ENCODE results near the gene CYP11A1.

CYP11A1 gene

DNA sequence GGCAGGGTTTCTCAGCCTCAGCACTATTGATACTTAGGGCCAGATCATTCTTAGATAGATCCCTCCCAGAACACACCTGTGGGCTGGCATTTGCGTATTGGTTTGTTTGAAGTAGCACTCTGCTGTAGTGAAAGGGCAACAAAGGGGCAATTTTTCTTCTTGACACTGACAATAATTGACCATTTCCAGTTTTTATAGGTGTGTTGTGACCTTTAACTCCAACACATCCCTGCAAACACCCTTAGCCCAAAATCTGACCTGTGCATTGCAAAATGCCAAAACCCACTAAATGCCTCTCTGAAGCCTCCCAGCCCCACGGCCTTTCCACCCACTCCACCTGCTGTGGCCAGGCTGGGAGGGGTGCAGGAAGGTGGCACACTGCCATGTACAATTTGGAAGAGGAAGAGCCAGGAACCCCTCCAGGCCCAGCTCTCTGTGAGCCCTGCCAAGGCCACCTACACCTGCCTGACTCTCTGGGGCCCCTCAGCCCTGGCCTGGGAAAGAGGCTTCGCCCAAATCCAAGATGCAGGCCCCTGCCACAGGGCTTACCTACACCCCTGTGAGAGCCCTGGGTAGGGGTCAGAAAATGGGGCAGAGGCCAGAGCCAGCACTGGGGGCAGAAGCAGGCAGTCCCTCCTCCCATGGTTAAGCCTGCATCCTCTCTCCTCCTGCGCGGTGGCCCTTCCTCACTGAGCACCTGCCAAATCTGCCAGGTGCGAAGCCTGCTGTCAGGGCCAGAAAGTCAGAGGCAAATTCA is 9.6 kb upstream of the CYP11A1 start:
- no peaks in the 10 kb centered on the region for H3K27me3 ChIP-seq (ENCODE audit: insufficient read depth, low read length, poor library complexity, severe bottlenecking)
- H2AFZ ChIP-seq (ENCODE audit: low read length), result no peak overlapping the region
- no peaks in the 10 kb centered on the region for H3K9me3 ChIP-seq (ENCODE audit: insufficient read depth, low read depth, low read length)
- TF ChIP-seq EZH2phosphoT487 (IDR thresholded peaks at IDR 0.05; ENCODE audit: borderline replicate concordance), result no peak
- TF ChIP-seq, protein P1, sequence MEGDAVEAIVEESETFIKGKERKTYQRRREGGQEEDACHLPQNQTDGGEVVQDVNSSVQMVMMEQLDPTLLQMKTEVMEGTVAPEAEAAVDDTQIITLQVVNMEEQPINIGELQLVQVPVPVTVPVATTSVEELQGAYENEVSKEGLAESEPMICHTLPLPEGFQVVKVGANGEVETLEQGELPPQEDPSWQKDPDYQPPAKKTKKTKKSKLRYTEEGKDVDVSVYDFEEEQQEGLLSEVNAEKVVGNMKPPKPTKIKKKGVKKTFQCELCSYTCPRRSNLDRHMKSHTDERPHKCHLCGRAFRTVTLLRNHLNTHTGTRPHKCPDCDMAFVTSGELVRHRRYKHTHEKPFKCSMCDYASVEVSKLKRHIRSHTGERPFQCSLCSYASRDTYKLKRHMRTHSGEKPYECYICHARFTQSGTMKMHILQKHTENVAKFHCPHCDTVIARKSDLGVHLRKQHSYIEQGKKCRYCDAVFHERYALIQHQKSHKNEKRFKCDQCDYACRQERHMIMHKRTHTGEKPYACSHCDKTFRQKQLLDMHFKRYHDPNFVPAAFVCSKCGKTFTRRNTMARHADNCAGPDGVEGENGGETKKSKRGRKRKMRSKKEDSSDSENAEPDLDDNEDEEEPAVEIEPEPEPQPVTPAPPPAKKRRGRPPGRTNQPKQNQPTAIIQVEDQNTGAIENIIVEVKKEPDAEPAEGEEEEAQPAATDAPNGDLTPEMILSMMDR (conservative IDR thresholded peaks at IDR 0.05; ENCODE audit: low read length), result no peak
- H3K79me2 ChIP-seq (ENCODE audit: insufficient read depth, low read length), result no peaks in the 10 kb centered on the region
- no peaks in the 10 kb centered on the region for H3K36me3 ChIP-seq (ENCODE audit: insufficient read depth, low read length)
- H3F3A ChIP-seq (ENCODE audit: low read depth), result no peaks in the 10 kb centered on the region
- no peaks in the 10 kb centered on the region for H3K9me2 ChIP-seq (replicated peaks; ENCODE audit: low read depth, low read length)
- no peak overlapping the region for H3K4me2 ChIP-seq (ENCODE audit: low read depth, low read length, poor library complexity, severe bottlenecking)
- no peak overlapping the region for H3K4me3 ChIP-seq (ENCODE audit: low read length, poor library complexity, severe bottlenecking)
- peaks cover 18% of the 10 kb centered on the region for H3K4me1 ChIP-seq (ENCODE audit: insufficient read depth, low read length, poor library complexity, severe bottlenecking)
- H4K20me1 ChIP-seq (ENCODE audit: insufficient read depth, low read length, poor library complexity, severe bottlenecking), result no peaks in the 10 kb centered on the region
- no peak overlapping the region for H3K9ac ChIP-seq (ENCODE audit: low read depth, low read length, poor library complexity, severe bottlenecking)

DNA sequence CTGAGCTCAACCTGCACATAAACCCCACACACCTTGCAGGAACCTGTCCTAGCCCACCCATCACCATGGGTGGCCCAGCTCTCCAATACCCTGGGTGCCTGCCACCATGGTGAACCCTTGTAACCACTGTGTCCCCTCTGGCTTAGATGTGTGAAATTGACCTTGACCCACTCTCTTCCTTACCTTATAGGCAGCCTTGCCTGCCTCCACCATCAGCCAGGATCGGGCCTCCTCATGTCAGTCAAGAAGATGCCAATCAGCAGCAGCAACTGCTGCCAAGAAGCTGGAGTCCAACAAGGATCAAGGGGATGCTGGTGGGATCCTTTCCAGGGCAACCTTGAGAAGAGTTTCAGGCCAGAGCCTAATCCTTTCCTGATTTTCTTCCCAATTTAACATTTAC is 8.8 kb upstream of the CYP11A1 start:
- TF ChIP-seq, protein P1 (conservative IDR thresholded peaks at IDR 0.05; ENCODE audit: low read length), result no peak
- TF ChIP-seq EZH2phosphoT487 (IDR thresholded peaks at IDR 0.05; ENCODE audit: borderline replicate concordance), result no peak
- H3F3A ChIP-seq (ENCODE audit: low read depth), result no peaks in the 10 kb centered on the region
- H3K27me3 ChIP-seq (ENCODE audit: insufficient read depth, low read length, poor library complexity, severe bottlenecking), result no peaks in the 10 kb centered on the region
- no peak overlapping the region for H3K4me3 ChIP-seq (ENCODE audit: low read length, poor library complexity, severe bottlenecking)
- H3K4me2 ChIP-seq (ENCODE audit: low read depth, low read length, poor library complexity, severe bottlenecking), result no peak overlapping the region
- no peak overlapping the region for H2AFZ ChIP-seq (ENCODE audit: low read length)
- peaks cover 17% of the 10 kb centered on the region for H3K4me1 ChIP-seq (ENCODE audit: insufficient read depth, low read length, poor library complexity, severe bottlenecking)
- H3K9me3 ChIP-seq (ENCODE audit: insufficient read depth, low read depth, low read length), result no peaks in the 10 kb centered on the region
- no peaks in the 10 kb centered on the region for H3K9me2 ChIP-seq (replicated peaks; ENCODE audit: low read depth, low read length)
- no peaks in the 10 kb centered on the region for H4K20me1 ChIP-seq (ENCODE audit: insufficient read depth, low read length, poor library complexity, severe bottlenecking)
- no peaks in the 10 kb centered on the region for H3K79me2 ChIP-seq (ENCODE audit: insufficient read depth, low read length)
- H3K9ac ChIP-seq (ENCODE audit: low read depth, low read length, poor library complexity, severe bottlenecking), result no peak overlapping the region
- H3K36me3 ChIP-seq (ENCODE audit: insufficient read depth, low read length), result no peaks in the 10 kb centered on the region

DNA sequence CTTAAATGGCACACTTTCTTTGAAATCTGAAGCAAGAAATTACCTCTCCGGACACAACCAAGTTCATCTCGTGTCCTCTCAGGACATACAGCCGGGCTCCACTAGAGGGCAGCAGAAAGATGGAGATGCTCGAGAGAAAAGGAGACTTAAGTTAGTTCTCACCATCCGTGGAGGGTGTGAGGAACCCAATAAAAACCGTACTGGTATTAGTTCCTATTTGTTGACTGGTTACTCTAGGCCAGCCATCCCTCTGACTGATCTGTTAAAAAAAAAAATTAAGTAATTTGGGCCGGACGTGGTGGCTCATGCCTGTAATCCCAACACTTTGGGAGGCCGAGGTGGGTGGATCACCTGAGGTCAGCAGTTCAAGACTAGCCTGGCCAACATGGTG is 7.9 kb upstream of the CYP11A1 start:
- Histone ChIP-seq H3K9ac (ENCODE audit: low read depth, low read length, poor library complexity, severe bottlenecking) (no peak overlapping the region), H4K20me1 (ENCODE audit: insufficient read depth, low read length, poor library complexity, severe bottlenecking) (no peaks in the 10 kb centered on the region), H3K9me3 (ENCODE audit: insufficient read depth, low read depth, low read length) (no peaks in the 10 kb centered on the region), H3F3A (ENCODE audit: low read depth) (no peaks in the 10 kb centered on the region), H3K4me2 (ENCODE audit: low read depth, low read length, poor library complexity, severe bottlenecking) (peak overlapping the region; percentile 96), H2AFZ (ENCODE audit: low read length) (peak overlapping the region; percentile 58; the same call in 1 of the 2 replicates), H3K27me3 (ENCODE audit: insufficient read depth, low read length, poor library complexity, severe bottlenecking) (no peaks in the 10 kb centered on the region), H3K4me1 (ENCODE audit: insufficient read depth, low read length, poor library complexity, severe bottlenecking) (peaks cover 17% of the 10 kb centered on the region), H3K79me2 (ENCODE audit: insufficient read depth, low read length) (no peaks in the 10 kb centered on the region), H3K4me3 (ENCODE audit: low read length, poor library complexity, severe bottlenecking) (peak overlapping the region; percentile 77), H3K9me2 (replicated peaks; ENCODE audit: low read depth, low read length) (no peaks in the 10 kb centered on the region), H3K36me3 (ENCODE audit: insufficient read depth, low read length) (no peaks in the 10 kb centered on the region)
- TF ChIP-seq, protein P1 (conservative IDR thresholded peaks at IDR 0.05; ENCODE audit: low read length), result peak; percentile 93
- TF ChIP-seq EZH2phosphoT487 (IDR thresholded peaks at IDR 0.05; ENCODE audit: borderline replicate concordance), result no peak
